Measurements from ENCODE around the gene HCLS1.

DNA sequence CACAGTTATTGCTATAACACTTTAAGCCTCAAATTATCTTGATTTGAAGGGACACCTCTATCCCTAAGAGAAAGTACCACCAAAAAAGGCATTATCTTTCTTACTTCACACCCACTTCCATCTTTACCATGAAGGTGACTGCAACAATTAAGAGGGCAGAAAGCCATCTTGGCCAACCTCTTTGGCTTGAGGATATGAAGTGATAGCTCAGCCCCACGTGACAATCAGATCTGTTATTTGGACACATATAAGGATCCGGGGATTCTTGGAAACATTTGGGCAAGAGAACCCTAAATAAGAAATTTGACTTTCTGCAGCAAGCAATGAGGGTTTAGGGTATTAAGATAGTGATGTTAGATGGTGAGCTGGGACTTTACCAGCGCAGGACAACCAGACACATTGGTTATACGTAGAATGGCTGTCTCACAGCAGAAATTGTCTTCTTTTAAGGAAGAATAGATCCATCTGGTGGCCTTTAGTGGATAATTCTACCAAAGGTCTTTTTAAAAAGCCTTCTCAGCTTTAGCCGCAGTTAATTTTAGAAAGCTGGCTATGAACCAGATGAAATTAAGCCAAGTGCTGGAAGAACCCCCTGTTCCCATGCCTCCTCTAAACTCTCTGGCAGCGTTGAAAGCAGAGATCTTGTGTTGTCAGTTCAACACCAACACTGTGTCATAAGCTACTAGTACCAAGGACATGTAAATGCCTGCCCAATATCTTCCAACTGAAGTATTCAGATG, 12.3 kb downstream of the HCLS1 start:
- no peak for TF ChIP-seq EZH2 (IDR thresholded peaks at IDR 0.05; ENCODE audit: borderline replicate concordance, low read depth, low read length, severe bottlenecking)
- TF ChIP-seq, protein P1, sequence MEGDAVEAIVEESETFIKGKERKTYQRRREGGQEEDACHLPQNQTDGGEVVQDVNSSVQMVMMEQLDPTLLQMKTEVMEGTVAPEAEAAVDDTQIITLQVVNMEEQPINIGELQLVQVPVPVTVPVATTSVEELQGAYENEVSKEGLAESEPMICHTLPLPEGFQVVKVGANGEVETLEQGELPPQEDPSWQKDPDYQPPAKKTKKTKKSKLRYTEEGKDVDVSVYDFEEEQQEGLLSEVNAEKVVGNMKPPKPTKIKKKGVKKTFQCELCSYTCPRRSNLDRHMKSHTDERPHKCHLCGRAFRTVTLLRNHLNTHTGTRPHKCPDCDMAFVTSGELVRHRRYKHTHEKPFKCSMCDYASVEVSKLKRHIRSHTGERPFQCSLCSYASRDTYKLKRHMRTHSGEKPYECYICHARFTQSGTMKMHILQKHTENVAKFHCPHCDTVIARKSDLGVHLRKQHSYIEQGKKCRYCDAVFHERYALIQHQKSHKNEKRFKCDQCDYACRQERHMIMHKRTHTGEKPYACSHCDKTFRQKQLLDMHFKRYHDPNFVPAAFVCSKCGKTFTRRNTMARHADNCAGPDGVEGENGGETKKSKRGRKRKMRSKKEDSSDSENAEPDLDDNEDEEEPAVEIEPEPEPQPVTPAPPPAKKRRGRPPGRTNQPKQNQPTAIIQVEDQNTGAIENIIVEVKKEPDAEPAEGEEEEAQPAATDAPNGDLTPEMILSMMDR (IDR thresholded peaks at IDR 0.05; ENCODE audit: borderline replicate concordance, extremely low read depth, low read length, poor library complexity, severe bottlenecking): no peak
